Astrocyte of the cerebellum (primary cell): ENCODE measurements around the gene SUSD3.
"Not testable (repeated sequence)": the region's sequence is repeated elsewhere in the genome, so short reads cannot be mapped to it uniquely, and the experiment has no call there.

Experiments
- DNase-seq: peaks from one replicate; pipeline ENCODE4 v3.0.0-alpha.2; 2011; ENCODE audit warnings: low read depth
- H3K4me3 ChIP-seq: 2 replicates; pipeline ENCODE4 v1.5.1; 2011; ENCODE audit warnings: mild to moderate bottlenecking, low read depth, low read length, moderate library complexity
- CTCF ChIP-seq: IDR thresholded peaks from 2 replicates; pipeline ENCODE4 v1.5.1; 2012; ENCODE audit warnings: low read length, low read depth, moderate library complexity, mild to moderate bottlenecking; ENCODE audit errors: missing control alignments
- in situ Hi-C: cut with HindIII; loops from 2 replicates; pipeline ENCODE4 v1.10.0; 2017; ENCODE audit warnings: low sequenced_read_pairs

The SUSD3 gene

GRCh38 chr9:93013856-93014582, 44.5 kb upstream of the SUSD3 start:
- H3K4me3 ChIP-seq, result no peak overlapping the region
- no peak for DNase-seq
- TF ChIP-seq CTCF, result no peak
- in situ Hi-C loops, result no loop called here

- in situ Hi-C loops, H3K4me3 ChIP-seq, DNase-seq: not testable (repeated sequence)
These were observed 43.3 kb upstream of the SUSD3 start for GRCh38 chr9:93015190-93015589.

- in situ Hi-C loops, result no loop called here
- no peak for TF ChIP-seq CTCF
- no peak for DNase-seq
- H3K4me3 ChIP-seq, result no peak overlapping the region
These were observed 40.9 kb upstream of the SUSD3 start for GRCh38 chr9:93017621-93018020.

GRCh38 chr9:93020151-93020550, 38.4 kb upstream of the SUSD3 start:
- no peak for TF ChIP-seq CTCF
- no peak overlapping the region for H3K4me3 ChIP-seq
- in situ Hi-C loops, result no loop called here
- no peak for DNase-seq

GRCh38 chr9:93020771-93021670, 37.5 kb upstream of the SUSD3 start:
- DNase-seq, result no peak
- in situ Hi-C loops, result no loop called here
- TF ChIP-seq CTCF, result no peak
- H3K4me3 ChIP-seq, result no peak overlapping the region

GRCh38 chr9:93022066-93022465, 36.4 kb upstream of the SUSD3 start:
- TF ChIP-seq CTCF, result no peak
- DNase-seq, result no peak
- in situ Hi-C loops, result no loop called here
- H3K4me3 ChIP-seq, result no peak overlapping the region
